MCF 10A (cell line): ENCODE data around the gene MYMK. TPM values are rescaled to one million over a fixed set of nuclear protein-coding genes. Genes with fewer than 3 reads are reported as not detected.

Experiments used
- BruUV-seq: library from RNA; stranded (reverse); fragments of 400-500 nt; replicated peaks from 2 replicates; lab custom pipeline; 2021; lab: Mats Ljungman, UMichigan
- CTCF ChIA-PET: fragments of 300-600 bp; sonication (Branson Sonifier 250); formaldehyde crosslinking; extraction: SDS; loops from one replicate; lab custom pipeline; 2021; ENCODE audit warnings: antibody characterized with exemption, inconsistent platforms; lab: Yijun Ruan, JAX
- POLR2A ChIA-PET: fragments of 300-600, 350-650 bp; sonication (Branson Sonifier 250); formaldehyde crosslinking; extraction: SDS; loops from one replicate; lab custom pipeline; 2020; ENCODE audit warnings: antibody characterized with exemption, inconsistent platforms; lab: Yijun Ruan, JAX
- DNase-seq: peaks from one replicate; pipeline ENCODE4 v3.0.0-alpha.2; 2018; ENCODE audit not compliant: unreplicated experiment
- H3K27ac Mint-ChIP-seq: one replicate; pipeline ENCODE4 v1.8.0; 2022; ENCODE audit warnings: mild to moderate bottlenecking, low read depth, mixed read lengths; ENCODE audit not compliant: unreplicated experiment
- H3K27me3 Mint-ChIP-seq: one replicate; pipeline ENCODE4 v1.8.0; 2022; ENCODE audit warnings: mixed read lengths; ENCODE audit not compliant: insufficient read depth, unreplicated experiment
- H3K36me3 Mint-ChIP-seq: one replicate; pipeline ENCODE4 v1.8.0; 2022; ENCODE audit warnings: mild to moderate bottlenecking, moderate library complexity, mixed read lengths; ENCODE audit not compliant: insufficient read depth, unreplicated experiment
- H3K4me1 Mint-ChIP-seq: one replicate; pipeline ENCODE4 v1.8.0; 2022; ENCODE audit warnings: mixed read lengths; ENCODE audit not compliant: insufficient read depth, unreplicated experiment
- H3K4me3 Mint-ChIP-seq: one replicate; pipeline ENCODE4 v1.8.0; 2022; ENCODE audit warnings: mild to moderate bottlenecking, moderate library complexity, mixed read lengths; ENCODE audit not compliant: unreplicated experiment
- H3K9me3 Mint-ChIP-seq: one replicate; pipeline ENCODE4 v1.8.0; 2022; ENCODE audit warnings: mixed read lengths; ENCODE audit not compliant: unreplicated experiment
- CTCF ChIP-seq: fragments of 200-600 bp; IDR thresholded peaks from one replicate; pipeline ENCODE4 v1.8.0; 2022; ENCODE audit warnings: antibody characterized with exemption, mild to moderate bottlenecking; ENCODE audit not compliant: unreplicated experiment
- intact Hi-C: fragments of 100-400 bp; cut with micrococcal nuclease; formaldehyde crosslinking; loops from 2 replicates; pipeline ENCODE4 v1.14.1; 2022
- total RNA-seq: library from RNA; stranded (reverse); gene quantifications from 2 replicates; pipeline ENCODE4 v1.2.3, GENCODE V29; 2022

The MYMK gene
- total RNA-seq, 1 experiment from 2014 or later: not detected

GRCh38 chr9:133505901-133506652 is 18.7 kb downstream of the MYMK start:
- H3K4me3 Mint-ChIP-seq: no peak overlapping the region
- no peak overlapping the region for H3K27ac Mint-ChIP-seq

GRCh38 chr9:133505186-133505830 is 19.5 kb downstream of the MYMK start:
- BruUV-seq: no TSS peak
- ChIA-PET POLR2A (no interaction called here), CTCF (interaction anchor here (0.5 to 1.3 kb wide), 4 partner anchors 12 to 102 kb away, joined by 3 to 4 read pairs (median 4); no protein-coding TSS in a partner anchor)
- no peak for TF ChIP-seq CTCF
- no peak for DNase-seq
- H3K27me3 Mint-ChIP-seq: peaks cover 39% of the 10 kb centered on the region
- H3K27ac Mint-ChIP-seq: no peak overlapping the region
- no peak overlapping the region for H3K4me3 Mint-ChIP-seq
- no peaks in the 10 kb centered on the region for H3K36me3 Mint-ChIP-seq
- peaks cover 16% of the 10 kb centered on the region for H3K9me3 Mint-ChIP-seq
- intact Hi-C loops: no loop called here
- H3K4me1 Mint-ChIP-seq: peaks cover 7% of the 10 kb centered on the region

More at GRCh38 chr9:133505901-133506652, 18.7 kb downstream of the MYMK start:
- POLR2A ChIA-PET: interaction anchor here (0.6 kb wide), 1 partner anchor 487 kb away, joined by 3 read pairs; no protein-coding TSS in a partner anchor
- Mint-ChIP-seq H3K27me3 (peaks cover 31% of the 10 kb centered on the region), H3K4me1 (peaks cover 7% of the 10 kb centered on the region), H3K36me3 (no peaks in the 10 kb centered on the region), H3K9me3 (peaks cover 15% of the 10 kb centered on the region)
- intact Hi-C loops: no loop called here
- CTCF ChIA-PET: interaction anchor here (0.7 to 1.3 kb wide), 3 partner anchors 12 to 26 kb away, joined by 3 to 4 read pairs (median 4); no protein-coding TSS in a partner anchor
- no peak for DNase-seq
- BruUV-seq: no TSS peak
- no peak for TF ChIP-seq CTCF

- Mint-ChIP-seq H3K27ac (no peak overlapping the region), H3K4me1 (no peaks in the 10 kb centered on the region), H3K27me3 (peaks cover 61% of the 10 kb centered on the region), H3K9me3 (peaks cover 16% of the 10 kb centered on the region), H3K4me3 (no peak overlapping the region), H3K36me3 (no peaks in the 10 kb centered on the region)
- no peak for TF ChIP-seq CTCF
- no peak for DNase-seq
- no TSS peak for BruUV-seq
- ChIA-PET POLR2A (no interaction called here), CTCF (no interaction called here)
- intact Hi-C loops: no loop called here
Measured at GRCh38 chr9:133502112-133502511, 22.6 kb downstream of the MYMK start.

GRCh38 chr9:133499892-133500270 is 24.9 kb downstream of the MYMK start:
- CTCF ChIA-PET: interaction anchor here (1.1 kb wide), 1 partner anchor 11 kb away, joined by 5 read pairs; no protein-coding TSS in a partner anchor
- no peak for DNase-seq
- POLR2A ChIA-PET: no interaction called here
- intact Hi-C loops: no loop called here
- H3K4me3 Mint-ChIP-seq: no peak overlapping the region
- no peak for TF ChIP-seq CTCF
- no peaks in the 10 kb centered on the region for H3K4me1 Mint-ChIP-seq
- no peaks in the 10 kb centered on the region for H3K36me3 Mint-ChIP-seq
- peaks cover 16% of the 10 kb centered on the region for H3K9me3 Mint-ChIP-seq
- peaks cover 61% of the 10 kb centered on the region for H3K27me3 Mint-ChIP-seq
- no peak overlapping the region for H3K27ac Mint-ChIP-seq
- no TSS peak for BruUV-seq
